SK-N-SH (cell line): Measurements from ENCODE around the gene OR2T8. TPM values are rescaled to one million over a fixed set of nuclear protein-coding genes. Genes with fewer than 3 reads are reported as not detected.

Experiments used
- CTCF ChIA-PET: fragments of 300-600, 350-600 bp; formaldehyde crosslinking; extraction: SDS; loops from one replicate; lab custom pipeline; 2021; lab: Yijun Ruan, JAX
- POLR2A ChIA-PET: fragments of 350-600 bp; sonication (Branson Sonifier 250); formaldehyde crosslinking; extraction: SDS; loops from one replicate; lab custom pipeline; 2020; ENCODE audit warnings: antibody characterized with exemption, inconsistent platforms; lab: Yijun Ruan, JAX
- DNase-seq: peaks from one replicate; pipeline ENCODE4 v3.0.0; 2012
- H2AFZ ChIP-seq: fragments of 200-600 bp; sonication (generic); 2 replicates; pipeline ENCODE4 v1.8.1; 2016; ENCODE audit warnings: antibody characterized with exemption, mild to moderate bottlenecking, low read depth
- H3F3A ChIP-seq: fragments of 200-600 bp; sonication (generic); replicated peaks from 2 replicates; pipeline ENCODE3; 2016; ENCODE audit warnings: antibody characterized with exemption, mild to moderate bottlenecking; ENCODE audit not compliant: insufficient read depth
- H3K27ac ChIP-seq, 2 experiments: fragments of 200-500 bp in 1 of 2; fragments of 200-600 bp in 1 of 2; sonication (Bioruptor generic) in 1 of 2; sonication (generic), shearing (Covaris generic) in 1 of 2; 2 replicates each; pipeline versions ENCODE4 v1.5.1 to v1.6.1; 2014 to 2016; ENCODE audit warnings: low read depth in 2 of 2, inconsistent platforms in 1 of 2, low read length in 1 of 2, mild to moderate bottlenecking in 1 of 2, mixed read lengths in 1 of 2
- H3K27me3 ChIP-seq: fragments of 200-600 bp; sonication (generic), shearing (Covaris generic); 2 replicates; pipeline ENCODE4 v1.6.1; 2016; ENCODE audit warnings: mixed run types; ENCODE audit not compliant: insufficient read depth
- H3K36me3 ChIP-seq, 2 experiments: fragments of 200-500 bp in 1 of 2; fragments of 200-600 bp in 1 of 2; sonication (Bioruptor generic) in 1 of 2; sonication (generic) in 1 of 2; replicated peaks in 1 of 2; 2 replicates each; pipeline versions ENCODE3 to v1.5.1; 2014 to 2016; ENCODE audit warnings: low read length in 1 of 2, mild to moderate bottlenecking in 1 of 2; ENCODE audit not compliant: insufficient read depth in 2 of 2, control insufficient read depth in 1 of 2
- H3K4me1 ChIP-seq, 2 experiments: fragments of 200-500 bp in 1 of 2; fragments of 200-600 bp in 1 of 2; sonication (Bioruptor generic) in 1 of 2; sonication (generic), shearing (Covaris generic) in 1 of 2; 2 replicates each; pipeline versions ENCODE4 v1.5.1 to v1.6.1; 2014 to 2016; ENCODE audit warnings: low read depth in 1 of 2, low read length in 1 of 2, mixed run types in 1 of 2; ENCODE audit not compliant: insufficient read depth in 2 of 2, control insufficient read depth in 1 of 2
- H3K4me2 ChIP-seq: fragments of 200-600 bp; sonication (generic), shearing (Covaris generic); 2 replicates; pipeline ENCODE4 v1.6.1; 2017; ENCODE audit warnings: mixed run types
- H3K4me3 ChIP-seq, 2 experiments: fragments of 200-500 bp in 1 of 2; fragments of 200-600 bp in 1 of 2; sonication (Bioruptor generic) in 1 of 2; sonication (generic), shearing (Covaris generic) in 1 of 2; 2 replicates each; pipeline versions ENCODE4 v1.5.1 to v1.8.1; 2014 to 2016; ENCODE audit warnings: low read depth in 2 of 2, inconsistent platforms in 1 of 2, low read length in 1 of 2, mild to moderate bottlenecking in 1 of 2, mixed read lengths in 1 of 2, moderate library complexity in 1 of 2
- H3K79me2 ChIP-seq: fragments of 200-600 bp; sonication (generic); 2 replicates; pipeline ENCODE4 v1.8.1; 2017; ENCODE audit warnings: mild to moderate bottlenecking; ENCODE audit not compliant: insufficient read depth
- H3K9ac ChIP-seq: fragments of 200-600 bp; sonication (generic); 2 replicates; pipeline ENCODE4 v1.6.1; 2017; ENCODE audit warnings: mixed run types
- H3K9me2 ChIP-seq: fragments of 200-600 bp; sonication (generic); 2 replicates; pipeline ENCODE4 v1.6.1; 2017; ENCODE audit warnings: mixed run types
- H3K9me3 ChIP-seq: fragments of 200-600 bp; sonication (generic); 2 replicates; pipeline ENCODE4 v1.6.1; 2017; ENCODE audit warnings: mixed run types, mild to moderate bottlenecking, moderate library complexity
- H4K20me1 ChIP-seq: fragments of 200-600 bp; sonication (generic); 2 replicates; pipeline ENCODE4 v1.6.1; 2017; ENCODE audit warnings: mild to moderate bottlenecking, mixed run types; ENCODE audit not compliant: insufficient read depth
- EZH2phosphoT487 ChIP-seq: fragments of 200-600 bp; sonication (generic); IDR thresholded peaks from 2 replicates; pipeline ENCODE4 v1.6.1; 2017; ENCODE audit warnings: low read depth, mixed run types, mild to moderate bottlenecking, antibody characterized with exemption, moderate library complexity, borderline replicate concordance
- FOXJ3 ChIP-seq: sonication (generic); formaldehyde crosslinking; IDR thresholded peaks from 2 replicates; pipeline ENCODE4 v1.5.1; 2020; ENCODE audit warnings: mild to moderate bottlenecking, missing genetic modification reagents
- FOXM1 ChIP-seq: IDR thresholded peaks from 2 replicates; pipeline ENCODE4 v1.4.0; 2012; ENCODE audit warnings: low read depth, mild to moderate bottlenecking
- IRF3 ChIP-seq: fragments of 150-350 bp; IDR thresholded peaks from 2 replicates; pipeline ENCODE4 v1.6.1; 2016; ENCODE audit warnings: mild to moderate bottlenecking, low read depth, low read length
- JUND ChIP-seq: IDR thresholded peaks from 2 replicates; pipeline ENCODE4 v1.4.0; 2012
- RAD21 ChIP-seq: IDR thresholded peaks from 2 replicates; pipeline ENCODE4 v1.6.1; 2012; ENCODE audit warnings: mild to moderate bottlenecking, low read length
- SMC3 ChIP-seq: IDR thresholded peaks from 2 replicates; pipeline ENCODE4 v1.6.1; 2012; ENCODE audit warnings: low read depth, low read length, improper control_type of control experiment
- TAF1 ChIP-seq: IDR thresholded peaks from 2 replicates; pipeline ENCODE4 v1.6.1; 2012; ENCODE audit warnings: low read depth, mild to moderate bottlenecking, low read length, moderate library complexity, borderline replicate concordance
- TCF12 ChIP-seq: IDR thresholded peaks from 2 replicates; pipeline ENCODE4 v1.4.0; 2012
- TEAD4 ChIP-seq: IDR thresholded peaks from 2 replicates; pipeline ENCODE4 v1.4.0; 2012; ENCODE audit warnings: mild to moderate bottlenecking, borderline replicate concordance; ENCODE audit not compliant: insufficient read depth
- WGBS: methylation state at CpG from one replicate; pipeline ENCODE4 v1.1.6; 2017; ENCODE audit warnings: low lambda C conversion rate; 5-methylcytosine and 5-hydroxymethylcytosine counted together
- polyA plus RNA-seq, 3 experiments: library from polyadenylated mRNA; depleted of rRNA; stranded (reverse); fragments of >200 nt; gene quantifications; 2 replicates each; pipeline ENCODE4 v1.2.3, GENCODE V29; 2012

Gene OR2T8
- polyA plus RNA-seq, 1 of the 3 experiments (the other 2 are of a cell fraction), result not detected

DNA sequence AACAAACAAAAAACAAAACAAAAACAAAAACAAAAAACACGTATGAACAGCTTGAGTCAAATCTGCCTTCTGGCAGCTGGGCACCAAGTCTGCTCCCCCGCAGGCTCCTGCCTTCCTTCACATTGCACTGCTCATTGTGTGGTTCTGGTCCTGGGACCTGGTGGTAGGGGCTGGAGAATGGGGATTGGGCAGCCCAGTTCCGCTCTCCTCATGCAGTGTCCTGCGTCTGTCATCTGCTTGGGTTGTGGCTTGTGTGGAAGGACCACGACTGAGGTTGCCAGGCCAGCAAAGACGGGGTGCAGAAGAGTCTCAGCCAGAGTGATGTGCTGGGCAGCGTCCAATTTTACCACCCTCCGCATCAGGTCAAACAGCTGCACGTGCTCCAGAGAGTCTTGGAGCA lies 15.7 kb downstream of the OR2T8 start:
- CTCF ChIA-PET, result interaction anchor here (1.2 to 1.7 kb wide), 2 partner anchors 9 to 36 kb away, joined by 4 read pairs; no protein-coding TSS in a partner anchor
- WGBS, result 41% methylated on average over 5 of the region's 9 CpGs

GRCh38 chr1:247936415-247936814 lies 16.4 kb downstream of the OR2T8 start:
- POLR2A ChIA-PET, result no interaction called here
- TF ChIP-seq RAD21 (no peak), FOXJ3 (no peak), EZH2phosphoT487 (no peak), TEAD4 (no peak), TAF1 (no peak)
- TF ChIP-seq, all 33 proteins: peak for 0
- no peak overlapping the region for H2AFZ ChIP-seq
- H3K36me3 ChIP-seq, result no peaks in the 10 kb centered on the region
- H3F3A ChIP-seq, result no peaks in the 10 kb centered on the region
- H3K9ac ChIP-seq, result no peak overlapping the region
- no peaks in the 10 kb centered on the region for H4K20me1 ChIP-seq
- no peak for DNase-seq
- peaks cover 0 to 2% of the 10 kb centered on the region in 2 experiments; a peak in 1 of 4 replicates for H3K4me1 ChIP-seq
- no peak overlapping the region for H3K27ac ChIP-seq
- no peaks in the 10 kb centered on the region for H3K9me2 ChIP-seq
- no peaks in the 10 kb centered on the region for H3K9me3 ChIP-seq
- CTCF ChIA-PET, result interaction anchor here (0.8 to 1.7 kb wide), 3 partner anchors 9 to 36 kb away, joined by 4 read pairs; partner anchors contain the start of gene OR2AJ1
- H3K79me2 ChIP-seq, result no peaks in the 10 kb centered on the region
- 48% methylated on average over 17 of the region's 18 CpGs for WGBS
- H3K27me3 ChIP-seq, result peaks cover 6% of the 10 kb centered on the region; the same call in 1 of the 2 replicates
- no peak overlapping the region for H3K4me2 ChIP-seq
- peak overlapping the region in 1 of 2 experiments; percentile 62; a peak in 1 of 4 replicates for H3K4me3 ChIP-seq

More for the DNA sequence above, 15.7 kb downstream of the OR2T8 start:
- H3K4me3 ChIP-seq, result no peak overlapping the region
- peaks cover 6% of the 10 kb centered on the region; the same call in 1 of the 2 replicates for H3K27me3 ChIP-seq
- H3K9me2 ChIP-seq, result no peaks in the 10 kb centered on the region
- no peak for TF ChIP-seq JUND
- TF ChIP-seq IRF3, result no peak
- TF ChIP-seq EZH2phosphoT487, result no peak
- no peak for TF ChIP-seq SMC3
- TF ChIP-seq FOXM1, result no peak
- TF ChIP-seq TCF12, result no peak
- H3K4me1 ChIP-seq, result peaks cover 0 to 2% of the 10 kb centered on the region in 2 experiments; a peak in 1 of 4 replicates
- POLR2A ChIA-PET, result no interaction called here
- H4K20me1 ChIP-seq, result no peaks in the 10 kb centered on the region
- H2AFZ ChIP-seq, result no peak overlapping the region
- no peak for DNase-seq
- no peaks in the 10 kb centered on the region for H3K36me3 ChIP-seq
- no peak overlapping the region for H3K27ac ChIP-seq
- no peaks in the 10 kb centered on the region for H3K79me2 ChIP-seq
- no peaks in the 10 kb centered on the region for H3F3A ChIP-seq
- no peaks in the 10 kb centered on the region for H3K9me3 ChIP-seq
- no peak overlapping the region for H3K4me2 ChIP-seq
- no peak overlapping the region for H3K9ac ChIP-seq
